Astrocyte of the cerebellum (primary cell): Measurements from ENCODE around the gene WEE1.
"Not testable (repeated sequence)": the region's sequence is repeated elsewhere in the genome, so short reads cannot be mapped to it uniquely, and the experiment has no call there.

ENCODE experiments used
- DNase-seq: peaks from one replicate; pipeline ENCODE4 v3.0.0-alpha.2; 2011; ENCODE audit warnings: low read depth
- H3K4me3 ChIP-seq: 2 replicates; pipeline ENCODE4 v1.5.1; 2011; ENCODE audit warnings: mild to moderate bottlenecking, low read depth, low read length, moderate library complexity
- CTCF ChIP-seq: IDR thresholded peaks from 2 replicates; pipeline ENCODE4 v1.5.1; 2012; ENCODE audit warnings: low read length, low read depth, moderate library complexity, mild to moderate bottlenecking; ENCODE audit errors: missing control alignments
- in situ Hi-C: cut with HindIII; loops from 2 replicates; pipeline ENCODE4 v1.10.0; 2017; ENCODE audit warnings: low sequenced_read_pairs

The WEE1 gene

DNA sequence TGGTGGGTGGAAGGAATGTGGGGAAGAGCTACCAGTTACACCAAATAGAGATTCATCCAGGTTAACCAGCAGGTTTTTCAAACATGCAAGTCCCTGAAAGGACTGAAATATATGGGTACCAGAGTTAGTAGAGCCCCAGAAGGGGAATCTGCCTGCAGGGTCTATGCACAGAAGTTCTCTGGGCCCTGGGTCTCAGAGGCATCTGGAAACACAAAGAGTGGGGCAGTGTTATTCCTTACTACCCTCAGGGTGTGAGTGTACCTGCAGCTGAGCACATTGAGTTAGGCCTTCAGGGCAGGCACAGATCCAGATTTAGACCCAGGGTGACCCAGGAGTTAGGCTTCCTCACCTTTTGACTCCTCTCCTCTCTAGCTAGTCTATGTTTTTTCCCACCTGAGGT, 46.5 kb downstream of the WEE1 start:
- H3K4me3 ChIP-seq, result no peak overlapping the region
- in situ Hi-C loops, result loop anchor here (5.0 kb wide), 2 partner anchors 132 to 682 kb away; no protein-coding TSS in a partner anchor

GRCh38 chr11:9622353-9622752, 48.9 kb downstream of the WEE1 start:
- DNase-seq, in situ Hi-C loops, H3K4me3 ChIP-seq: not testable (repeated sequence)

More for the DNA sequence above, 46.5 kb downstream of the WEE1 start:
- DNase-seq, result no peak
- TF ChIP-seq CTCF, result no peak

DNA sequence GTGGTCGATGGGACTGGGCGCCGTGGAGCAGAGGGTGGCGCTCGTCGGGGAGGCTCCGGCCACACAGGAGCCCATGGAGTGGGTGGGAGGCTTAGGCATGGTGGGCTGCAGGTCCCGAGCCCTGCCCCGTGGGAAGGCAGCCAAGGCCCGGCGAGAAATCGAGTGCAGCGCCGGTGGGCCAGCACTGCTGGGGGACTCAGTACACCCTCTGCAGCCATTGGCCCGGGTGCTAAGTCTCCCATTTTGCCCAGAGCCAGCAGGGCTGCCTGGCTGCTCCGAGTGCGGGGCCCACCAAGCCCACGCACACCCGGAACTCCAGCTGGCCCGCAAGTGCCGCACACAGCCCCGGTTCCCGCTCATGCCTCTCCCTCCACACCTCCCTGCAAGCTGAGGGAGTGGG, 49.6 kb downstream of the WEE1 start:
- H3K4me3 ChIP-seq, in situ Hi-C loops, DNase-seq: not testable (repeated sequence)

GRCh38 chr11:9624448-9624847, 51.0 kb downstream of the WEE1 start:
- DNase-seq, result no peak
- in situ Hi-C loops, result no loop called here
- no peak overlapping the region for H3K4me3 ChIP-seq
- no peak for TF ChIP-seq CTCF

DNA sequence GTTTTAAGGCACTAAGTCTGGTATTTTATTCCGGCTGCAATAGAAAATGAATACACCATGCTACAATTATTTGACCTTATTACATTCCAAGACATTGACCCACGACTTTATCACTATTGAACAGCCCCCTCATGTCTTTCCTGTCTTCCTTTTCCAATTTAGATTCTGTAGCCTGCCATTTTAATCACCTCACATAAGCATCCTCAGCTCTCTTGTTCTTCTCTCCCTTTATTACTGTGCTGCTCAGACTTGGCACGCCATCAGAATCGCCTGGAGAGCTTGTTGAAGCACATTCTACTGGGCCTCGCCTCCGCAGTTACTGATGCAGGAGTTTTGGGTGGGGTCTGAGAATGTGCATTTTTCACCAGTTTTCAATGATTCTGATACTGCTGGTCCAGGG, 51.7 kb downstream of the WEE1 start:
- in situ Hi-C loops, result no loop called here
- DNase-seq, result no peak
- TF ChIP-seq CTCF, result no peak
- H3K4me3 ChIP-seq, result no peak overlapping the region

- TF ChIP-seq CTCF, result no peak
- DNase-seq, result no peak
- H3K4me3 ChIP-seq, result no peak overlapping the region
- in situ Hi-C loops, result no loop called here
Observed at GRCh38 chr11:9625728-9626127, 52.3 kb downstream of the WEE1 start.

DNA sequence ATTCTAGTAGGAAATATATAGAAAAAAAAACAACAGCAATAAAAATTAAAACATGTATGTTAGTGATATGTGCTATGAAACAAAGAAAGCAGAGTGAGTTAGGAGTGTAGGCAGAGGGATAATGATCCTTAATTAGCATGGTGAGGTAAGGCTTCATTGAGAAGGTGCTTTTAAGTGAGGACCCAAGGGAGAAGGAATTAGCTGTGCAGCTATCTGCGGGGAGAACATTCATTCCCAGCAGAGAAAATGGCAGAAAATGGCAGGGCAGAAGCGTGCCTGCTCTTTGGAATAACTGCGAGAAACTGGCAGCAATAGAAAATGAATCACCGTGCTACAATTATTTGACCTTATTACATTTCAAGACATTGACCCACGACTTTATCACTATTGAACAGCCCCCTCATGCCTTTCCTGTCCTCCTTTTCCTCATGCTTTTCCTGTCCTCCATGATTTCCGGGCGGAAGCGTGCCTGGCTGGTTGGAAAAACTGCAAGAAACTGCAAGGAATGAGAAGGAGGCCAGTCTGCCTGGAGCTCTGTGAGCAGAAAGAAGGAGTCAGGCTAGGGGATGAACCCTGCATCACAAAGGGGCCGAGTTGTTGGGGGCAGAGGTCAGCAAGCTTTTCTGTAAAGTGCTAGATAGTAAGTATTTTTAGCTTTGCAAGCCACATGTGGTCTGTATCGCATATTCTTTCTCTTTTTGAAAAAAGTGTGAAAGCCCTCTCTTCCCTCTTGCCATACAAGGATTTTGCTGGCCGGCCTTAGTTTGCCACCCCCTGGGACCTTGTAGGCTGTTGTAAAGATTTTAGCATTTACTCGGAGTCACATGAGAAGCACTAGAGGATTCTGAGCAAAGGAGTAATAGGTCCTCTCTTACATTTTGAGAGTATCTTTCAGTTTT, 53.3 kb downstream of the WEE1 start:
- no peak for TF ChIP-seq CTCF
- DNase-seq, result no peak
- no peak overlapping the region for H3K4me3 ChIP-seq
- in situ Hi-C loops, result no loop called here
